ENCODE results near the gene AGTR1.

Gene AGTR1

GRCh38 chr3:148736086-148736485 is 38.4 kb downstream of the AGTR1 start:
- no peak for DNase-seq (ENCODE audit: low read depth)
- TF ChIP-seq CTCF (IDR thresholded peaks at IDR 0.05; ENCODE audit: low read depth, low read length) (no peak), MYC (IDR thresholded peaks at IDR 0.05; ENCODE audit: low read depth, low read length) (no peak), POLR2A (IDR thresholded peaks at IDR 0.05; ENCODE audit: extremely low read depth, insufficient read length) (no peak)
- TF ChIP-seq, protein P1, sequence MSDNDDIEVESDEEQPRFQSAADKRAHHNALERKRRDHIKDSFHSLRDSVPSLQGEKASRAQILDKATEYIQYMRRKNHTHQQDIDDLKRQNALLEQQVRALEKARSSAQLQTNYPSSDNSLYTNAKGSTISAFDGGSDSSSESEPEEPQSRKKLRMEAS (IDR thresholded peaks at IDR 0.05; ENCODE audit: low read depth, low read length): no peak
- no peak overlapping the region for H3K4me3 ChIP-seq (ENCODE audit: low read depth, low read length)

DNA sequence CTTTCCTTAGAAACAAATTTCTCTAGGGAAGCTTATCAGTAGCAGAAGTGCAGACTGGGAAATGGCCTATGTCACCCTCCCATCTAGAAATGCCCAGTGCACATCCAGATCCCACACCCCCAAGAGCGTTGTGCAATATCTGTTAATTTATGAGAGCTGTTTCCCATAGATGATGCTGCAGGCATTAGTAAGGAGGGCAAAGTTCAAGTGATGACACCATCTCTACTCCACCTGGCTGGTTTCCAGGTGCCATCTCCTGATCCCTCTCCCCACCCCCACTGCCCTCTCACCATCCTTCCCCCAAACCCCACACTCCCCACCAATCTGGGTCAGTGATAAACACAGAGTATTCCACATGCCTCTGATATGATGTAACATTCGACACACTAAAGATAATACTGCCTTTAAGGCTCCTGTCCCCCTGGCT is 39.4 kb downstream of the AGTR1 start:
- DNase-seq (ENCODE audit: low read depth): no peak
- TF ChIP-seq MYC (IDR thresholded peaks at IDR 0.05; ENCODE audit: low read depth, low read length) (no peak), POLR2A (IDR thresholded peaks at IDR 0.05; ENCODE audit: extremely low read depth, insufficient read length) (no peak), CTCF (IDR thresholded peaks at IDR 0.05; ENCODE audit: low read depth, low read length) (no peak)
- TF ChIP-seq, protein P1 (IDR thresholded peaks at IDR 0.05; ENCODE audit: low read depth, low read length): no peak
- no peak overlapping the region for H3K4me3 ChIP-seq (ENCODE audit: low read depth, low read length)

- no peak for TF ChIP-seq CTCF (IDR thresholded peaks at IDR 0.05; ENCODE audit: low read depth, low read length)
- no peak for TF ChIP-seq MYC (IDR thresholded peaks at IDR 0.05; ENCODE audit: low read depth, low read length)
- TF ChIP-seq, protein P1 (IDR thresholded peaks at IDR 0.05; ENCODE audit: low read depth, low read length): no peak
- no peak for TF ChIP-seq POLR2A (IDR thresholded peaks at IDR 0.05; ENCODE audit: extremely low read depth, insufficient read length)
- H3K4me3 ChIP-seq (ENCODE audit: low read depth, low read length): no peak overlapping the region
- DNase-seq (ENCODE audit: low read depth): no peak
These were observed 42.0 kb downstream of the AGTR1 start for GRCh38 chr3:148739720-148740119.

GRCh38 chr3:148740291-148740690 is 42.6 kb downstream of the AGTR1 start:
- no peak overlapping the region for H3K4me3 ChIP-seq (ENCODE audit: low read depth, low read length)
- DNase-seq (ENCODE audit: low read depth): no peak
- TF ChIP-seq CTCF (IDR thresholded peaks at IDR 0.05; ENCODE audit: low read depth, low read length) (no peak), MYC (IDR thresholded peaks at IDR 0.05; ENCODE audit: low read depth, low read length) (no peak), POLR2A (IDR thresholded peaks at IDR 0.05; ENCODE audit: extremely low read depth, insufficient read length) (no peak)
- TF ChIP-seq, protein P1 (IDR thresholded peaks at IDR 0.05; ENCODE audit: low read depth, low read length): no peak

GRCh38 chr3:148741219-148741618 is 43.5 kb downstream of the AGTR1 start:
- DNase-seq (ENCODE audit: low read depth): no peak
- H3K4me3 ChIP-seq (ENCODE audit: low read depth, low read length): no peak overlapping the region
- no peak for TF ChIP-seq CTCF (IDR thresholded peaks at IDR 0.05; ENCODE audit: low read depth, low read length)
- no peak for TF ChIP-seq POLR2A (IDR thresholded peaks at IDR 0.05; ENCODE audit: extremely low read depth, insufficient read length)
- no peak for TF ChIP-seq MYC (IDR thresholded peaks at IDR 0.05; ENCODE audit: low read depth, low read length)
- TF ChIP-seq, protein P1 (IDR thresholded peaks at IDR 0.05; ENCODE audit: low read depth, low read length): no peak

DNA sequence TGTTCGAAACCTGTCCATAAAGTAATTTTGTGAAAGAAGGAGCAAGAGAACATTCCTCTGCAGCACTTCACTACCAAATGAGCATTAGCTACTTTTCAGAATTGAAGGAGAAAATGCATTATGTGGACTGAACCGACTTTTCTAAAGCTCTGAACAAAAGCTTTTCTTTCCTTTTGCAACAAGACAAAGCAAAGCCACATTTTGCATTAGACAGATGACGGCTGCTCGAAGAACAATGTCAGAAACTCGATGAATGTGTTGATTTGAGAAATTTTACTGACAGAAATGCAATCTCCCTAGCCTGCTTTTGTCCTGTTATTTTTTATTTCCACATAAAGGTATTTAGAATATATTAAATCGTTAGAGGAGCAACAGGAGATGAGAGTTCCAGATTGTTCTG is 44.4 kb downstream of the AGTR1 start:
- TF ChIP-seq MYC (IDR thresholded peaks at IDR 0.05; ENCODE audit: low read depth, low read length): no peak
- TF ChIP-seq CTCF (IDR thresholded peaks at IDR 0.05; ENCODE audit: low read depth, low read length): no peak
- no peak for TF ChIP-seq POLR2A (IDR thresholded peaks at IDR 0.05; ENCODE audit: extremely low read depth, insufficient read length)
- TF ChIP-seq, protein P1 (IDR thresholded peaks at IDR 0.05; ENCODE audit: low read depth, low read length): no peak
- H3K4me3 ChIP-seq (ENCODE audit: low read depth, low read length): no peak overlapping the region
- DNase-seq (ENCODE audit: low read depth): no peak
